DOHH2 (cell line): ENCODE data around the gene AGAP3.

Source experiments
- EZH2phosphoT487 ChIP-seq: fragments of 200-600 bp; sonication (generic); IDR thresholded peaks from 2 replicates; pipeline ENCODE4 v1.6.1; 2017; ENCODE audit warnings: borderline replicate concordance, mild to moderate bottlenecking, antibody characterized with exemption, low read length, moderate library complexity, mixed read lengths
- TF ChIP-seq, protein P1 (sequence below): fragments of 200-600 bp; sonication (generic); IDR thresholded peaks from one replicate; pipeline ENCODE4 v1.5.1; 2014; ENCODE audit warnings: antibody characterized with exemption, mild to moderate bottlenecking, low read depth, low read length; ENCODE audit not compliant: poor library complexity, severe bottlenecking

DNA sequence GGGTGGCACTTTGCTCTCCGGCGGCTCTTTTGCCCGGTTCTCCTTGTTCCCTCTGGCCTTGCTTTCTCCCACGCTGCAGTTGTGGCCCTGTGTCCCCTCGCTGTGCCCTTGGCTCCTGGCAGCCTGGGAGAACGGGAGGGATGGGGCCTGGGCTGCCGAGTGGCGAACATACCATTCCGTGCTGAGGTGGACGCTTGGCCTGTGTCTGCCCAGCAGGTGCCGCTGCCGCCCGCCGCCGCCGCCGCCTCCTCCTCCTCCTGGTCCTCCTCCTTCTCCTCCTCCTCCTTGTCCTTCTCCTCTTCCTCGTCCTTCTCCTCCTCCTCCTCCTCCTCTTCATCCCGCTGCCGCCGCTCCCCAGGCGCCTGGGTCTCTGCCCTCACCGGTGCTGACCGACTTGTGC is 36.0 kb downstream of the AGAP3 start:
- TF ChIP-seq, protein P1, sequence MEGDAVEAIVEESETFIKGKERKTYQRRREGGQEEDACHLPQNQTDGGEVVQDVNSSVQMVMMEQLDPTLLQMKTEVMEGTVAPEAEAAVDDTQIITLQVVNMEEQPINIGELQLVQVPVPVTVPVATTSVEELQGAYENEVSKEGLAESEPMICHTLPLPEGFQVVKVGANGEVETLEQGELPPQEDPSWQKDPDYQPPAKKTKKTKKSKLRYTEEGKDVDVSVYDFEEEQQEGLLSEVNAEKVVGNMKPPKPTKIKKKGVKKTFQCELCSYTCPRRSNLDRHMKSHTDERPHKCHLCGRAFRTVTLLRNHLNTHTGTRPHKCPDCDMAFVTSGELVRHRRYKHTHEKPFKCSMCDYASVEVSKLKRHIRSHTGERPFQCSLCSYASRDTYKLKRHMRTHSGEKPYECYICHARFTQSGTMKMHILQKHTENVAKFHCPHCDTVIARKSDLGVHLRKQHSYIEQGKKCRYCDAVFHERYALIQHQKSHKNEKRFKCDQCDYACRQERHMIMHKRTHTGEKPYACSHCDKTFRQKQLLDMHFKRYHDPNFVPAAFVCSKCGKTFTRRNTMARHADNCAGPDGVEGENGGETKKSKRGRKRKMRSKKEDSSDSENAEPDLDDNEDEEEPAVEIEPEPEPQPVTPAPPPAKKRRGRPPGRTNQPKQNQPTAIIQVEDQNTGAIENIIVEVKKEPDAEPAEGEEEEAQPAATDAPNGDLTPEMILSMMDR: no peak
- no peak for TF ChIP-seq EZH2phosphoT487
